Ascending aorta (tissue), 2 donors: ENCODE data around the gene UGT1A7. TPM values are rescaled to one million over a fixed set of nuclear protein-coding genes. Genes with fewer than 3 reads are reported as not detected.

Experiments
- DNase-seq, 2 donors: peaks; one replicate each; pipeline ENCODE4 v3.0.0-alpha.2; 2019; ENCODE audit warnings: low spot score in 2 of 2
- H3K27ac ChIP-seq, 2 donors: fragments of 200-600 bp; sonication (generic); one replicate each; pipeline ENCODE4 v1.5.1; 2016 to 2017; ENCODE audit warnings: mild to moderate bottlenecking in 1 of 2
- H3K27me3 ChIP-seq: fragments of 200-600 bp; sonication (generic); one replicate; pipeline ENCODE4 v1.5.1; 2017
- H3K36me3 ChIP-seq, 2 donors: fragments of 200-600 bp; sonication (generic); one replicate each; pipeline ENCODE4 v1.5.1; 2016
- H3K4me1 ChIP-seq, 2 donors: fragments of 200-600 bp; sonication (generic); one replicate each; pipeline ENCODE4 v1.5.1; 2016 to 2017; ENCODE audit warnings: mild to moderate bottlenecking in 1 of 2
- H3K4me3 ChIP-seq, 2 donors: fragments of 200-600 bp; sonication (generic); one replicate each; pipeline ENCODE4 v1.5.1; 2016 to 2017; ENCODE audit warnings: mild to moderate bottlenecking in 1 of 2
- H3K9me3 ChIP-seq, 2 donors: fragments of 200-600 bp; sonication (generic); one replicate each; pipeline ENCODE4 v1.5.1; 2016
- CTCF ChIP-seq, 3 experiments: fragments of 200-600 bp in 2 of 3; fragments of 450-650 bp in 1 of 3; sonication (generic) in 2 of 3; IDR thresholded peaks; one replicate each; pipeline ENCODE4 v1.5.1; 2016 to 2019; ENCODE audit warnings: antibody characterized with exemption in 3 of 3, mild to moderate bottlenecking in 1 of 3, moderate library complexity in 1 of 3
- intact Hi-C: fragments of 100-400 bp; cut with DNase I; formaldehyde crosslinking; loops from one replicate; pipeline ENCODE4 v1.15.1; 2023
- total RNA-seq: library from RNA; depleted of rRNA; stranded (reverse); fragments of >200 nt; gene quantifications from one replicate; pipeline ENCODE4 v1.1.0, GENCODE V29; 2016

The UGT1A7 gene
- total RNA-seq, 1 donor from 2014 or later: not detected

- DNase-seq: no peak
- no peak for TF ChIP-seq CTCF (IDR thresholded peaks at IDR 0.05)
Measured at GRCh38 chr2:233818639-233819621, 137.2 kb downstream of the UGT1A7 start.

GRCh38 chr2:233819884-233820773, 138.4 kb downstream of the UGT1A7 start:
- H3K27me3 ChIP-seq: no peaks in the 10 kb centered on the region
- H3K4me1 ChIP-seq: no peaks in the 10 kb centered on the region
- H3K27ac ChIP-seq: no peak overlapping the region
- intact Hi-C loops: no loop called here
- DNase-seq: peak in 1 of 2 donors; percentile 40
- no peaks in the 10 kb centered on the region for H3K9me3 ChIP-seq
- no peaks in the 10 kb centered on the region for H3K36me3 ChIP-seq
- no peak overlapping the region for H3K4me3 ChIP-seq
- TF ChIP-seq CTCF (IDR thresholded peaks at IDR 0.05): no peak

More at GRCh38 chr2:233818639-233819621, 137.2 kb downstream of the UGT1A7 start:
- H3K9me3 ChIP-seq: no peaks in the 10 kb centered on the region
- H3K4me1 ChIP-seq: no peaks in the 10 kb centered on the region
- no peak overlapping the region for H3K4me3 ChIP-seq
- H3K36me3 ChIP-seq: no peaks in the 10 kb centered on the region
- no peaks in the 10 kb centered on the region for H3K27me3 ChIP-seq
- intact Hi-C loops: no loop called here
- no peak overlapping the region for H3K27ac ChIP-seq

GRCh38 chr2:233820774-233821105, 139.0 kb downstream of the UGT1A7 start:
- Histone ChIP-seq H3K36me3 (no peaks in the 10 kb centered on the region), H3K27ac (no peak overlapping the region), H3K27me3 (no peaks in the 10 kb centered on the region), H3K9me3 (no peaks in the 10 kb centered on the region), H3K4me1 (no peaks in the 10 kb centered on the region), H3K4me3 (no peak overlapping the region)
- intact Hi-C loops: no loop called here
- peak in 1 of 2 donors; percentile 55 for DNase-seq
- TF ChIP-seq CTCF (IDR thresholded peaks at IDR 0.05): no peak

- TF ChIP-seq CTCF (IDR thresholded peaks at IDR 0.05): no peak
- DNase-seq: peak in 1 of 2 donors; percentile 45
- intact Hi-C loops: no loop called here
- no peaks in the 10 kb centered on the region for H3K27me3 ChIP-seq
- no peaks in the 10 kb centered on the region for H3K4me1 ChIP-seq
- H3K9me3 ChIP-seq: no peaks in the 10 kb centered on the region
- H3K4me3 ChIP-seq: no peak overlapping the region
- H3K36me3 ChIP-seq: no peaks in the 10 kb centered on the region
- no peak overlapping the region for H3K27ac ChIP-seq
Measured at GRCh38 chr2:233821196-233821595, 139.5 kb downstream of the UGT1A7 start.

GRCh38 chr2:233821709-233822100, 140.0 kb downstream of the UGT1A7 start:
- no peak overlapping the region for H3K27ac ChIP-seq
- intact Hi-C loops: no loop called here
- TF ChIP-seq CTCF (IDR thresholded peaks at IDR 0.05): no peak
- H3K4me3 ChIP-seq: no peak overlapping the region
- no peaks in the 10 kb centered on the region for H3K27me3 ChIP-seq
- DNase-seq: no peak
- H3K36me3 ChIP-seq: no peaks in the 10 kb centered on the region
- no peaks in the 10 kb centered on the region for H3K9me3 ChIP-seq
- H3K4me1 ChIP-seq: no peaks in the 10 kb centered on the region
